T-helper 9 cell (primary cell): Measurements from ENCODE around the gene GHR.

Source experiments
- DNase-seq: peaks from one replicate; pipeline ENCODE4 v3.0.0-alpha.2; 2020

GHR gene

GRCh38 chr5:42467572-42467971, 44.3 kb downstream of the GHR start:
- DNase-seq = no peak

DNA sequence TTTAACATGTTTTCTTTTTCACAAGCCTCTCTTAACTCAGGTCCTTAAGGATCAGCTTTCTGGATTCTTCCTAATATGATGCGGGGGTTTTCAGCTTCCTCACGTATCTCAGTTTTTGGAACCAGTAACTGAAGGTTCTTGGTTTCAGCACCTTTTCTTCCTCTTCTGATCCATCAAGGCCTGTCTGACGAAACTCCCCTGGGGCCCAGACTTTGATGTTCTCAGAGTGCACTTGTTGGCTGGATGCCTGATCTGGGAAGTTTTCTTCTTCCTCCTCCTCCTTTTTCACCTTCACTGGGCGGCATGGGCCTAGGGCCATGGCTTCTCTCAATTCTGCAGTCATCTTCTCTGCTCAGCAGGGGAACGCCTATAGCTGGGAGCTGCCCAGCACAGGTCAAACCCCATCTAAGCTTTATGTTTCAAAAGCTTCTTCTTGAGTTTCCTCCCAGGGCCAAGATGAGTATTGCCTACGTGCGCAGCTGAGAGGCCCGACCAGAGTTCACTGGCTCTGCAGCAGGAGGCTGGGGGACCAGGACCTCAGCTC, 44.8 kb downstream of the GHR start:
- no peak for DNase-seq

DNA sequence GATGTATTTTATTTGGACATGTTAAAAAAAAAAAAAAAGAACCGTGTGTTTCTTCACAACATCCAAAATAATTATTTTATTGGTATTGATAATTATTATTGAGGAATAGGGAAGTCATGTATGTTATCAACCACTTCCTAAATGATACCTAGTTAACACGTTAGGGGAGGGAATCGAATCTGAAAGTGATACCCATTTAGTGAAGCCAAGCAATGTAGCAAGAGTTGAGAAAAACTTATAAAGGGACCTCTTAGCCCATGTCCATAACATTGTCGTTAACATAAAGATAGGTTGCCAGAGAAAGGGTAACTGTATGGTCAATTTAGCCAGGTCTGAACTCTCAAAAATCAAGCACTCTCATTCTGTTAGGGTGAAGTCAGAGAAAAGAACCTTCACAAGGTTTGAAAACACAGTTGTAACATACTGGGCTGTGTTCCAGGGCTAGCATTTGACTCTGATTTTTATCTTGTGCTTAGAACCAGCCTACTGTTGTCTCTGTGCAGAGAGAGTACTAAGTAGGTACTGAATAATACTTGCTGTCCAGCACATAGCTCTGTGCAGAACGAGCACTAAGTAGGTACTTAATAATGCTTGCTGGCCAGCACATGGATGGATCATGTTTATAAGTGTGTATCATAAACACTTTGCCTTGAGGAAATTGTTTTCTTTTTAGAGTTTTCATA, 60.4 kb downstream of the GHR start:
- no peak for DNase-seq

DNA sequence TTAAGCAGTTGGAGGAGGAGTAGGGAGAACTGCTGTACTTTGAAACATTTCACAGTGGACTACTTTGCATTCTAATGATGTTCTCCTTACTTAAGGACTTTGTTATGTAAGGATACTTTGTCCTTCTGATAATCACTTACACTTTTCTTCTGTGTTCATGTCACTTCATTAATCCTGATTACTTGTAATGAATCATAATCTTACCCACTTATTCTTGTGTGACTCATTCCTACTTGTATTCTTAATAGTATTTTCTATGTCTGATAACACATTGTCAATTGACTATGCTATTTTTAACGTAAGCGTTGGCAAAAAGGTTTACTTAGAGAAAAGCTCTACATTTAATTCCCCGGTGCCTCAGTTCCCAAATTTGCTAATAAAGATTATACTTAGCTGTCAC, 63.8 kb downstream of the GHR start:
- DNase-seq = no peak

DNA sequence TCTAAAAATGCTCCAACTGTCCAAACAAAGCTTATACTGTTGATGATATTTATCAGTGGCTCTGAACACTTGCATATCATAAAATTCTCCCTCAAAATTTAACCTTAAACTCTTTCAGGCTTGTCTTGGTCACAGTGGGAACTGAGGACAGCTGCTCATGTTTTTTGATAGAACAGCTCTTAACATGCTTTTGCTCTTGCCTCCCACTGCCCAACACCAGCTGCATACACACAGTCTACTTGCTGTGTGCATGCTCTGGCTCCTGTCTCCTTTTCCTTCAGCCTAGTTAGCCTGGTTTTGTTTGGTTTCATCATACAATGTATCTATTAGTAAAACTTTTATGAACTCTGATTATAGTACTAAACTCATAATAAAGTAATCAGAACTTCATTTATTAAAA, 64.6 kb downstream of the GHR start:
- DNase-seq = no peak

GRCh38 chr5:42490831-42491230, 67.6 kb downstream of the GHR start:
- no peak for DNase-seq

GRCh38 chr5:42491699-42492098, 68.5 kb downstream of the GHR start:
- no peak for DNase-seq

DNA sequence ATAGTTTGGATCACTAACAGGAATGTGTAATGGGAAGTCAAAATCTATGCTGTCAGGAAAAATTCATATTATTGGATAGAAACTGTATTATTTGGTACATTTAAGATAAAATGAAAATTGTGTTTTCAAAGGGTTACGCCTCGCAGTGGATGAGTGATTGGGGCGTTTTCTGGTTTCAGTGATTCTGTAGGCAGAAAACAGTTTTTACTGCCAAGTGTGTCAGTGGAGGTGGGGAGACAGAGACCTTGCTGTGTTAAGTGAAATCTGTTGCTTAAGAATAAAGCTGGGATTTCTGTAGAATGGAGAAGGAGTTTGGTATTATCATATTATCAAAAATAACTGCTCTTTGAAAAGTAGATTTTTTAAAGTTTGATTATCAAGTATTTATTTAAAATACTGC, 69.7 kb downstream of the GHR start:
- DNase-seq = no peak

GRCh38 chr5:42494414-42494813, 71.2 kb downstream of the GHR start:
- DNase-seq = no peak

DNA sequence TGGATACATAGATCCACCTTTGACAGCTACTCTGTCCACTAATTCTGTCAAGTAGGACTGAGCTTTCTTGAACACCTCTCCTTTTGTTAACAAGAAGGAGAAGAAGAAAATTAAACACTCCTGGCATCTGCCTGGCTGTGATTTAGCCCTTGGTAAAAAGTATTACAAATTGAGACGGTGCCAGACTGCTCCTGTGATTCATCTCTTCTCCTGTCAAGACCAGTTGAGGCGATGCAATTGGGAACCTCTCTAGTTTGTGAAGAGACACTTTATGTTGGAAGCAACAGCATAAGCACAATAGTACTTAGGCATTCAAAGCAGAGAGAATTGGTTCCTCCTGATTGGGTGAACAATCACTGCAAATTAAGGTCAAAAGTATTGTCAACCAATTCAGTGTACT, 72.7 kb downstream of the GHR start:
- no peak for DNase-seq

DNA sequence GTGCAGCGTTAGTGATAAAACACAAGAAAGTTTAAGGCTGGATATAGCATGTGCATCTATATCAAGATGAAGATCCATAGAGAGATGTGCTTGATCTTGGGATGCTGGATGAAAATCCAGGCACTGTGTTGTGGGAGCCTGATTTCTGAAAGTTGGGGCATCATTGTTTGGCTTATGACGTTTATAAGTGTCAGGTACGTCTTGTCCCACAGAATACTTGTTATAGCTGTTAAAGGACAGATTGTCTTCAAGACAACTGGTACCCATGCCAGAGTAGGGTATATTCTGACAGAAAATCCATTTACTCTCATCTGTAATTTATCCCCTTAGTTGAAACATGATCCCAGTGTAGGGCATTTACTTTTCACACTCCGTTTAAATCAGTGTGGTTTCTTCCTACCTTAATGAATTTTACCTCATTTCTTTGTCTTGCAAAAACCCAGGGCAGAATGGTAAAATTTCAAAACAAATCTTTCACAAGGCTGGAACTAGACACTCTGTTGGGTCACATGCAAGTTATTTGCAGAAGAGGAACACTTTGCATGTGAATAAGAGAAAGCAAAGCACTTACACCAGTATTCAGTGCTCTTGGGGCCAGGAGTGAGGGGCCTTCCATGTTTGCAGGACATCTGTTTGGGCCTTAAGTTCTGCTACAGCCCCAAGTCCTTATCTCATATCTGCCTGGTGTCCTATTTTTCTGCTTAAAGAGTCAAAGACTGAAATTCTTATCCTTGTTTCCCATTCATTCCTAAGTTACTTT, 73.3 kb downstream of the GHR start:
- no peak for DNase-seq

- DNase-seq = no peak
These were observed 74.8 kb downstream of the GHR start for GRCh38 chr5:42498000-42498399.

DNA sequence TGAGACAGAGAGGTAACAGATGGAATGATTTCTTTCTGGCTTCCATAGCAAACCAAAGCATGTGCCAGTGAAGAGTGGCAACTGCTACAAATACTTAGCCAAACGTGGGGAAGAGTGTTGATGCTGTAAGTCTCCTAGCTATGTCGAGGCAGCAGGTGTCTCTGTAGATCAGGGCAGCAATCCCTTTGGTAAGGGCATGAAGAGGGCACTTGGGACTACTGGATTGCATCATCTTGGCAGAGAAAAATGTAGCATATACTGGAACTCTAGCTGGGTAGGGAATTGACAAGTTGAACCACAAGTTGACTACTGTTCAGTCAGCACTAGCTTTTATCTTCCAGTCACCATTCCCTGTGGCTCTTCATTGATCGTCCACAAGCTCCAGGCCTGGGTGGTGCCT, 75.8 kb downstream of the GHR start:
- DNase-seq = no peak

DNA sequence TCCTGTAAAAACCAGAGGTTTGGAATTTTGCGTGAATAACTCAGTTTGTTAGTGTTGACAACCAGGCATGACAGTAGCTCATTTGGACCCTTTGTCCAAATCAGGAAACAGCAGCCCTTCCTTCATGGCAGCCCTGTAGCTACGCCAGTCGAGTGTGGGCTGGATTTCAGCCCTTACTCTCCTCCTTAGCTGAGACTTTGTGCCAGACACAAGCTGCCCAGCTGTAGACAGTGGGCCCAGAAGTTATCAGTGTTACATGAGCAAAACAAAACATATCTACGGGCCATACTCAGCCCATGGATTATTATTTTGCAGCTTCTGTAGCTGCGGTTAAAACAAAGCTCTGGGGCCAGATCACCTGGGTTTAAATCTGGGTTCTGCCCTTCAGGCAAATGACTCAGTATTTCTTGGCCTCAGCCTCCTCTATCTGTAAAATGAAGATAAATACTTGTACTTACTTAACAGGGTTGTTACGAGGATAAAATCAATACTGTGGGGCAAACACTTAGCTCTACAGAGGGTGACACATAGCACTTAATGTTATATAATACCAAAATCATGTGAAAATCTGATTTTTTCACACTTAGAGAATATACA, 76.9 kb downstream of the GHR start:
- DNase-seq = no peak

DNA sequence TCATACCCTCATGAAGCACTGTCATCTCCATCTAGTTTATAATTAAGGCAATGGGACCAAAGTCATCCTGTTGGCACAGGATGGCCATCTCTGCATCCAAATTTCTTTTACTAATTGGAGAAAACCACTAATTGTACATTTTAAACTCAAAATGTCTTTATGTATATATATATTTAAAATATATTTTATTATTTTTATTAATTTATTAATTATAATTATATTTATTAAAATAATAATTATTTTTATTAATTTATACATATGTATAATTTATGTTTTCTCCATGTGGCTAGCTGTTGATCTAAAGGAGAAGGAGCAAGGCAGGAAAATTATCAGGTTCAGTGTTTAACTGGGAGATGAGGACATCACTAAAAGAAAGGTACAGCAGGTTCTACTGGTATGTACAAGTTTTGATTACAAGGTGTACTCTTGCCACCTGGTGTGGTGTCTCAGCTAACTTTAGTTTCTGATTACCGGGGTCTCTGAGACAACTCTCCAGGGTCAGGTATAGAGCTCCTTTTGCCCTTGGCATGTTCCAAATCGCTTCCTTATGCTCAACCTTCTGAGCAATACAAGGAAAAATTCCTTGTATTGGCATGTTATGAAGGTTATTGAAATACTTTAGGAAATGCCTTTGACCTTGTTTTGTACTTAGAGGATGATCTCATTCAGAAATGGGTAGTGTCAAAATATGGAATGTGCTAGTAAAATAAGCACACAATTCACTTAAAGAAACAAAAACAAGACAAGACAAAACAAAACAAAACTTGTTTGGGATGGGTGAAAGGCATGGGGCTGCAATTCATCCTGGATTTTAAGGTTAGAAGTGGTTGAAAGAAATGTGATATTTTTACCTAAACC, 79.6 kb downstream of the GHR start:
- DNase-seq = no peak

GRCh38 chr5:42506662-42507061, 83.4 kb downstream of the GHR start:
- no peak for DNase-seq

DNA sequence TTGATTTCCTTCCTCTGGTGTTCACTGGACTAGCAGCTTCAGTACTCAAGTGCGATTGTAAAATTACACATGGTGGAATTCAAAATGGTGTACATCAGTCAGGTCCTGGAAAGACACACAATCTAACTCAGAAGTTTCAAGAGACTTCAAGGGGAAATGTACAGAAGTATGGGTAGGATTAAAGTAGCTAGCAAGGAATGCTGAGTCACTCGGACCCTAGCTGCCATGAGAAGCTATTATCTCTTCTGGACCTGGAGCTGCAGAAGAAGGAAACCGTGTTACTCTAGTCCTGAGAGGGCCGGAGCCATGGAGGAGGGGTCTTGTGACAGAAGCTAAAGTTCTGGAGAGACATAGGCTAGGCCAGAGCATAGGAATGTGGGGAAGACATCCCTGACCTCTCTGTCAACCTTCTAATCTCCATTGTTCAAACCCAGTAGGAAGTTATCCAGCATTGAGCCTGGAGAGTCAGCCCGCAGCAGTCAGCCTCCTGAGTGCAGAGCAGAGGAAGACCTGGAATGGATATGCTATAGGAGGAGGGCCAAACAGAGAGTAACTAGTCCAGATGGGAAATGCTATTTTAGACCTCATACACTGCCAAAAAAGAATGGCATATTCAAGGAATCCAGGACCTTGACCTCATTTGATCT, 84.3 kb downstream of the GHR start:
- DNase-seq = no peak

- no peak for DNase-seq
These were observed 90.0 kb downstream of the GHR start for GRCh38 chr5:42513246-42513645.

GRCh38 chr5:42514754-42515153, 91.5 kb downstream of the GHR start:
- no peak for DNase-seq

GRCh38 chr5:42515504-42515903, 92.3 kb downstream of the GHR start:
- DNase-seq = no peak

- DNase-seq = no peak
These were observed 93.2 kb downstream of the GHR start for GRCh38 chr5:42516282-42517042.

- no peak for DNase-seq
These were observed 93.9 kb downstream of the GHR start for GRCh38 chr5:42517164-42517563.
